Activated CD4-positive, CD25-positive, alpha-beta regulatory T cell treated with anti-CD3 and anti-CD28 coated beads, Interleukin-2, amount 50 U/mL, for 72 hours (primary cell): ENCODE measurements around the gene COBLL1.
A peak's percentile ranks its signal among the peaks of the same experiment; 100 is the strongest.
"Not testable (repeated sequence)": the region's sequence is repeated elsewhere in the genome, so short reads cannot be mapped to it uniquely, and the experiment has no call there.

ENCODE experiments used
- DNase-seq: peaks from one replicate; pipeline ENCODE4 v3.0.0; 2021

Gene COBLL1

GRCh38 chr2:164859906-164860693 lies 18.5 kb upstream of the COBLL1 start:
- DNase-seq: not testable (repeated sequence)

GRCh38 chr2:164859251-164859818 lies 17.7 kb upstream of the COBLL1 start:
- no peak for DNase-seq

GRCh38 chr2:164852086-164852485 lies 10.5 kb upstream of the COBLL1 start:
- no peak for DNase-seq

- DNase-seq: no peak
These were observed 8.6 kb upstream of the COBLL1 start for GRCh38 chr2:164850235-164850634.

- no peak for DNase-seq
These were observed 7.9 kb upstream of the COBLL1 start for GRCh38 chr2:164849506-164849905.

- DNase-seq: no peak
These were observed 6.5 kb upstream of the COBLL1 start for GRCh38 chr2:164847981-164848741.

GRCh38 chr2:164847291-164847690 lies 5.7 kb upstream of the COBLL1 start:
- no peak for DNase-seq

- no peak for DNase-seq
These were observed 4.7 kb upstream of the COBLL1 start for GRCh38 chr2:164846276-164846675.

- DNase-seq: no peak
These were observed 1.8 kb upstream of the COBLL1 start for GRCh38 chr2:164843346-164843911.

GRCh38 chr2:164842624-164842966 lies 972 bp upstream of the COBLL1 start:
- DNase-seq: no peak

GRCh38 chr2:164840930-164841718 lies 499 bp downstream of the COBLL1 start:
- peak; percentile 30 for DNase-seq

- no peak for DNase-seq
These were observed 1.1 kb downstream of the COBLL1 start for GRCh38 chr2:164840458-164840929.

- DNase-seq: no peak
These were observed 1.6 kb downstream of the COBLL1 start for GRCh38 chr2:164839914-164840457.

- DNase-seq: no peak
These were observed 3.8 kb downstream of the COBLL1 start for GRCh38 chr2:164837807-164838206.

- DNase-seq: no peak
These were observed 4.7 kb downstream of the COBLL1 start for GRCh38 chr2:164836907-164837306.

GRCh38 chr2:164835302-164835701 lies 6.3 kb downstream of the COBLL1 start:
- DNase-seq: no peak

- DNase-seq: no peak
These were observed 9.7 kb downstream of the COBLL1 start for GRCh38 chr2:164831887-164832286.

GRCh38 chr2:164831180-164831579 lies 10.4 kb downstream of the COBLL1 start:
- DNase-seq: no peak

GRCh38 chr2:164826293-164827243 lies 15.1 kb downstream of the COBLL1 start:
- no peak for DNase-seq

GRCh38 chr2:164824872-164825271 lies 16.8 kb downstream of the COBLL1 start:
- no peak for DNase-seq

GRCh38 chr2:164823126-164823525 lies 18.5 kb downstream of the COBLL1 start:
- DNase-seq: no peak
